Brain microvascular endothelial cell (primary cell): ENCODE measurements around the gene ADAMTS17.

ENCODE experiments used
- DNase-seq: peaks from one replicate; pipeline ENCODE4 v3.0.0-alpha.2; 2020
- H3K27ac ChIP-seq: fragments of 250-450 bp; sonication (Bioruptor Pico); 2 replicates; pipeline ENCODE4 v1.5.1; 2020; ENCODE audit warnings: mild to moderate bottlenecking, moderate library complexity
- H3K27me3 ChIP-seq: fragments of 250-450 bp; sonication (Bioruptor Pico); replicated peaks from 2 replicates; pipeline ENCODE4 v1.5.1; 2020; ENCODE audit warnings: mild to moderate bottlenecking
- H3K36me3 ChIP-seq: fragments of 250-450 bp; sonication (Bioruptor Pico); replicated peaks from 2 replicates; pipeline ENCODE4 v1.5.1; 2020; ENCODE audit warnings: mild to moderate bottlenecking
- H3K4me3 ChIP-seq: 2 replicates; pipeline ENCODE4 v1.5.1; 2011; ENCODE audit warnings: low read depth, mild to moderate bottlenecking, control low read depth, low read length, moderate library complexity
- in situ Hi-C: cut with HindIII; loops from 2 replicates; pipeline ENCODE4 v1.10.0; 2017; ENCODE audit warnings: low sequenced_read_pairs, low pct_ligation_motif_present
- TF ChIP-seq, protein P1 (sequence below): IDR thresholded peaks from 2 replicates; pipeline ENCODE4 v1.5.1; 2011; ENCODE audit warnings: low read depth, mild to moderate bottlenecking, moderate library complexity, low read length, control low read depth, inconsistent platforms; ENCODE audit errors: missing control alignments

ADAMTS17 gene

DNA sequence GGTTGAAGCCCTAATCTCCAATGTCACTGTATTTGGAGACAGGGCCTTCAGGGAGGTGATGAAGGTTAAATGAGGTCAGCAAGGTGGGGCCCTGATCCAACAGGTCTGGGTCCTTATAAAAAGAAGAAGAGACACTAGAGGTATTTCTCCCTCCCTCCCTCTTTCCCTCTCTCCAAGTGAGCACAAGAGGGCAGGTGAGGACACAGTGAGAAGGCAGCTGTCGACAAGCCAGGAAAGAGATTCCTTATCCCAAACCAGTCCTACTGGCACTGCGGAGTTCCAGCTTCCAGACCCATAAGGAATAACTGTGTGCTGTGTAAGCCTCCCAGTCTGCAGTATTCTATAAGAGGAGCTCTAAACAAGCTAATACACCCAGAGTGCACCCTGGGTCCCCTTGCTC, 134.7 kb downstream of the ADAMTS17 start:
- DNase-seq = no peak
- no peaks in the 10 kb centered on the region for H3K36me3 ChIP-seq
- H3K27me3 ChIP-seq = no peaks in the 10 kb centered on the region
- H3K4me3 ChIP-seq = no peak overlapping the region
- TF ChIP-seq, protein P1, sequence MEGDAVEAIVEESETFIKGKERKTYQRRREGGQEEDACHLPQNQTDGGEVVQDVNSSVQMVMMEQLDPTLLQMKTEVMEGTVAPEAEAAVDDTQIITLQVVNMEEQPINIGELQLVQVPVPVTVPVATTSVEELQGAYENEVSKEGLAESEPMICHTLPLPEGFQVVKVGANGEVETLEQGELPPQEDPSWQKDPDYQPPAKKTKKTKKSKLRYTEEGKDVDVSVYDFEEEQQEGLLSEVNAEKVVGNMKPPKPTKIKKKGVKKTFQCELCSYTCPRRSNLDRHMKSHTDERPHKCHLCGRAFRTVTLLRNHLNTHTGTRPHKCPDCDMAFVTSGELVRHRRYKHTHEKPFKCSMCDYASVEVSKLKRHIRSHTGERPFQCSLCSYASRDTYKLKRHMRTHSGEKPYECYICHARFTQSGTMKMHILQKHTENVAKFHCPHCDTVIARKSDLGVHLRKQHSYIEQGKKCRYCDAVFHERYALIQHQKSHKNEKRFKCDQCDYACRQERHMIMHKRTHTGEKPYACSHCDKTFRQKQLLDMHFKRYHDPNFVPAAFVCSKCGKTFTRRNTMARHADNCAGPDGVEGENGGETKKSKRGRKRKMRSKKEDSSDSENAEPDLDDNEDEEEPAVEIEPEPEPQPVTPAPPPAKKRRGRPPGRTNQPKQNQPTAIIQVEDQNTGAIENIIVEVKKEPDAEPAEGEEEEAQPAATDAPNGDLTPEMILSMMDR = no peak
- no peak overlapping the region for H3K27ac ChIP-seq
- in situ Hi-C loops = no loop called here

DNA sequence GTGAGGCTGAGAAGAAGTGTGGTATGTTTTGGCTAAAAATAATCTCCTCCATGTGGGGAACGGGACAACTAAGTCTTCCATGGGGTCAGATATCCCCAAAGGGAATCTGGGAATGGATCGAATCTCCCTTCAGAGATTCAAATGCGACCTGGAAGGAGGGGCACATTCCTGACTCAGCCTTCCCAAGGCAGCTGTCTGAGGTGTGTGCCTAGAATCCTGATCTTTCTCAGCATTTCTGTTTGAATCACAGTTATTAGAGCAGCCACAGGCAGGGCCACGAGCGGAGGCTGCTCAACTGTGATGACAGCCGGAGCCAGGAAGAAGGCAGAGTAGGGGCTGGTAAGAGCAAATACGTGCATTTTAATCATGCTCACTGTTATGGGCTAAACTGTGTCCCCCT, 135.1 kb downstream of the ADAMTS17 start:
- in situ Hi-C loops = no loop called here
- H3K4me3 ChIP-seq = no peak overlapping the region
- TF ChIP-seq, protein P1 = no peak
- no peak overlapping the region for H3K27ac ChIP-seq
- H3K36me3 ChIP-seq = no peaks in the 10 kb centered on the region
- DNase-seq = no peak
- no peaks in the 10 kb centered on the region for H3K27me3 ChIP-seq

DNA sequence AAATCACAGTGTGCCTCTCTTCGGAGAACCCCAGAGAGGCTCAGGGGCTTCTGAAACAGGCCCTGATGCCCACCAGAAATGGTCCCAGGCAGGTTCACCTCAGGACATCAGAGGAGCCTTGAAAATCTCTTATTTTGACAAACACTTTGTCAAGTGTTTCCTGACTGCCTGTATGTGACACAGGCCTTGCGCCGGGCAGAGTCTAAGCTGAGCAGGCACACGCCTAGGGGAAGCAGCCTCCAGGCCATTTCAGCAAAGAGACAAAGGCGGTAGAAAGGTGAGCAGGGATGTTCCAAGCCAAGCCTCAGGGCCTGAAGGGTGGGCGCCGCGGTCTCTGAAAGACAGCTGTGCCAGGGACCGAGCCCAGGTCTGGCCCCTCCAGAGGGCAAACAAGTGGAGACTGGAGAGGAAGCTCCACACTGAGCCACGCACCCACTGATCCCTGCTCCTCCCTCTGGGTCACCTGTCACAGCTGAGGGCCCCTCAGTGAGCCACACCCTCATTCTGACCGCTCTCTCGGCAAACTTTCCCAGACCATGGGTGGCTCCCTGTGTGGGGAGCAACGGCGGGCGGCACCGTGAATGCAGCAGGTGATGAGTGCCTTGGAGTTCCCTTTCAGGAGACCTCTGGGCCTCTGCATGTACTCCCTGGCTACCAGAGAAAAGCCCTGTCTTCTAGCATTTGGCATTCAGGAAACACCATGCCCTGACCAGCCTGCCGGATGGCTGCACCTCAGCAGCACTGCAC, 136.1 kb downstream of the ADAMTS17 start:
- Histone ChIP-seq H3K27ac (no peak overlapping the region), H3K36me3 (no peaks in the 10 kb centered on the region), H3K27me3 (no peaks in the 10 kb centered on the region), H3K4me3 (no peak overlapping the region)
- TF ChIP-seq, protein P1 = no peak
- in situ Hi-C loops = no loop called here
- no peak for DNase-seq

DNA sequence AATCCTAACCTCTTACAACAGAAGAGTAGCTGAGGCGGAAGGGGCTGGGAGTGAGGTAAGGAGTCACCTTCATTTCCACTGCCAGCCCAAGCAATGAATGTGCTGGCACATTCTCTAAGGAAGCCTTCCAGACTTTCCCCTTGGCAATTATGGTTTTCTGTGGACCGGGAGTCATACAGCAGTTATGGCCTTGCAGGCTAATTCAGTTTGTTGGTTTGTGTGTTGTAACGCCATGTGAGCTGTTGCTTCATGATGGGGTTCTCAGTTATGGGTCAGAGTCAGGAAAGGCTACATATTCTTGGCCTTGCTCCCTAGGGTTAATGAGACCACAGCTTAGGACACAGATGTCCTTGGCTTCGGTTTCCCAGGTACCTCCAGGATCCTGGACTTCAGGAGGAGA, 137.0 kb downstream of the ADAMTS17 start:
- TF ChIP-seq, protein P1 = no peak
- in situ Hi-C loops = no loop called here
- no peaks in the 10 kb centered on the region for H3K27me3 ChIP-seq

DNA sequence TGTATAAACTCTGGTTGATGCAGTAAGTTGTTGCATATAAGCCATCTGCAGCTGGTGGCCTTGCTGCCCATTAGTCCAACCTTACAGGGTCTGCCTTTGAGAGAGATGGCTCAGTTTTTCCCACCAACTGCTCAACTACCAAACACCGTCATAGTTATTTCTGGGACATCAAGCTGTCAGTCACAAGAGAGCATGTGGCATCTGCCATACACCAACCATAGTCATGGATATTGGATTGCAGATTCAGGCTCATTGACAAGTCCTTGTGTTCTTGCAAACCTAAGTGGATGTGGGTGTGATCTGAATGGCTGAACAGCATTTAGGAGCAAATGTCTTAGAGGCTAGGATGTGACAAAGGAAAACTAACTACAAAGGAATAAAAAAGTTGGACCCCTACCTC, 137.6 kb downstream of the ADAMTS17 start:
- TF ChIP-seq, protein P1 = no peak
- in situ Hi-C loops = no loop called here
- H3K36me3 ChIP-seq = no peaks in the 10 kb centered on the region
- no peak for DNase-seq
- no peak overlapping the region for H3K27ac ChIP-seq
- no peak overlapping the region for H3K4me3 ChIP-seq
- H3K27me3 ChIP-seq = no peaks in the 10 kb centered on the region

More for the DNA sequence above, 137.0 kb downstream of the ADAMTS17 start:
- Histone ChIP-seq H3K36me3 (no peaks in the 10 kb centered on the region), H3K27ac (no peak overlapping the region), H3K4me3 (no peak overlapping the region)
- no peak for DNase-seq

DNA sequence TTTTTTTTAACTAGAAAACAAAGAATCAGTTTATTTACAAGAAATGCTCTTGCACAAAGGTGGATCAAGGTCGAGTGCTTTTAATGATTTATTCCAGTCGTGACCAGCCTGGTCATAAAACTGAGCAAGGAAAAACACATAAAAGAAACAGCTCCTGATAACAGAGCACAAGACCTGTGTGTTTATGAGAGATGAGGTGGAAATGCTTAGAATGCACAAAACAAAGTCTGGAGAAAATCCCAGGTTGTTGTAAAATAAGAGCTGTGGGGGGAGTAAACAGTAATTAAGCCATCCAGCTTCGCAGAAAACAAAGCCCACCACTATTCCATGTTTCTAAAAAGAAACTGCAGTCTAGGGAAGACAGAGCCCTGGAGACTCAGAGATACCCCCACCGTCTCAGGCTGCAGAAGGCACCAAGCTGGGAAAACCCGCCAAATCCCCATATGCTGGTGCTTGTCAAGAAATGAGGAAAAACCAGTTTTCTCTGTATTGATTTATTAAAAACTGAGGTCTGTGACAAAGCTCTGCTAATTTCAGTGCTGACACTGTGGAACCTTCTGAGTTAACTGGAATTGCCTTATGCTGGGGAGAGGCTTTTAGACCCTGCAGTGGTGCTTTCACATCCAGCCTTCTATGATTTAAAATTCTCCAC, 139.3 kb downstream of the ADAMTS17 start:
- DNase-seq = no peak
- no peak overlapping the region for H3K4me3 ChIP-seq
- H3K36me3 ChIP-seq = no peaks in the 10 kb centered on the region
- H3K27ac ChIP-seq = no peak overlapping the region
- TF ChIP-seq, protein P1 = no peak
- no peaks in the 10 kb centered on the region for H3K27me3 ChIP-seq
- in situ Hi-C loops = no loop called here
